Peyer's patch (tissue), 4 donors: ENCODE data around the gene SLC26A1.

Experiments used
- POLR2A ChIP-seq, 2 donors: fragments of 450-650 bp; IDR thresholded peaks; one replicate each; pipeline ENCODE4 v1.5.1; 2017; ENCODE audit warnings: antibody characterized with exemption in 2 of 2, mild to moderate bottlenecking in 2 of 2, moderate library complexity in 2 of 2
- TF ChIP-seq, protein P1 (sequence below), 6 experiments: fragments of 450-650 bp in 4 of 6; fragments of 200-600 bp in 2 of 6; sonication (generic) in 1 of 6; IDR thresholded peaks; one replicate each; pipeline ENCODE4 v1.5.1; 2017 to 2019; ENCODE audit warnings: antibody characterized with exemption in 6 of 6, mild to moderate bottlenecking in 3 of 6, moderate library complexity in 1 of 6

DNA sequence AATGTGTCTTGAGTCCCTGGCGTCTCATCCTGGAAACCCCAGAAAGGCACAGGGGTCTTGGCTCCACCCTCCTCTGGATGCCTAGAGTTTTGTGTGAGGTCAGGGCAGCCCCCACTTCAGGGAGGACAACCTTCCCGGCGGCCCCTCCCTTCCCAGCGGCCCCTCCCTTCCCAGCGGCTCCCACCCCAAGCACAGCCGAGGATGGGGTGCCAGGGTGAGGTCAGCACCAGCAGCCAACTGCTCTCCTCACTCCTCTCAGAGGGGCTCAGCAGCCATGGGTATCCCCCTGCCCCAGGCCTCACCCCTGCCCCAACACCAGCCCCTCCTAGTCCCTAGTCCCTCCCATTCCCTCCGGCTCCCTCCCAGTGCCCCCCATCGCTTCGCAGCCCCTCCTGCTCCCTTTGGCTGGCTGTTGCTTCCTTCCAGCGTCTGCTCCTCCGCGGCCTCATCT is 37.2 kb downstream of the SLC26A1 start:
- TF ChIP-seq, protein P1, sequence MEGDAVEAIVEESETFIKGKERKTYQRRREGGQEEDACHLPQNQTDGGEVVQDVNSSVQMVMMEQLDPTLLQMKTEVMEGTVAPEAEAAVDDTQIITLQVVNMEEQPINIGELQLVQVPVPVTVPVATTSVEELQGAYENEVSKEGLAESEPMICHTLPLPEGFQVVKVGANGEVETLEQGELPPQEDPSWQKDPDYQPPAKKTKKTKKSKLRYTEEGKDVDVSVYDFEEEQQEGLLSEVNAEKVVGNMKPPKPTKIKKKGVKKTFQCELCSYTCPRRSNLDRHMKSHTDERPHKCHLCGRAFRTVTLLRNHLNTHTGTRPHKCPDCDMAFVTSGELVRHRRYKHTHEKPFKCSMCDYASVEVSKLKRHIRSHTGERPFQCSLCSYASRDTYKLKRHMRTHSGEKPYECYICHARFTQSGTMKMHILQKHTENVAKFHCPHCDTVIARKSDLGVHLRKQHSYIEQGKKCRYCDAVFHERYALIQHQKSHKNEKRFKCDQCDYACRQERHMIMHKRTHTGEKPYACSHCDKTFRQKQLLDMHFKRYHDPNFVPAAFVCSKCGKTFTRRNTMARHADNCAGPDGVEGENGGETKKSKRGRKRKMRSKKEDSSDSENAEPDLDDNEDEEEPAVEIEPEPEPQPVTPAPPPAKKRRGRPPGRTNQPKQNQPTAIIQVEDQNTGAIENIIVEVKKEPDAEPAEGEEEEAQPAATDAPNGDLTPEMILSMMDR (IDR thresholded peaks at IDR 0.05): no peak
- TF ChIP-seq POLR2A (IDR thresholded peaks at IDR 0.05): no peak
